Lower leg skin (tissue), 3 donors: ENCODE results near the gene FBXW5.

Experiments used
- POLR2A ChIP-seq, 2 donors: fragments of 450-650 bp; IDR thresholded peaks; one replicate each; pipeline ENCODE4 v1.6.1; 2016 to 2017; ENCODE audit warnings: antibody characterized with exemption in 2 of 2, mild to moderate bottlenecking in 1 of 2, moderate library complexity in 1 of 2
- TF ChIP-seq, protein P1 (sequence below), 3 donors: fragments of 450-650 bp; IDR thresholded peaks; one replicate each; pipeline ENCODE4 v1.5.1; 2016; ENCODE audit warnings: antibody characterized with exemption in 3 of 3, mild to moderate bottlenecking in 3 of 3, moderate library complexity in 2 of 3

DNA sequence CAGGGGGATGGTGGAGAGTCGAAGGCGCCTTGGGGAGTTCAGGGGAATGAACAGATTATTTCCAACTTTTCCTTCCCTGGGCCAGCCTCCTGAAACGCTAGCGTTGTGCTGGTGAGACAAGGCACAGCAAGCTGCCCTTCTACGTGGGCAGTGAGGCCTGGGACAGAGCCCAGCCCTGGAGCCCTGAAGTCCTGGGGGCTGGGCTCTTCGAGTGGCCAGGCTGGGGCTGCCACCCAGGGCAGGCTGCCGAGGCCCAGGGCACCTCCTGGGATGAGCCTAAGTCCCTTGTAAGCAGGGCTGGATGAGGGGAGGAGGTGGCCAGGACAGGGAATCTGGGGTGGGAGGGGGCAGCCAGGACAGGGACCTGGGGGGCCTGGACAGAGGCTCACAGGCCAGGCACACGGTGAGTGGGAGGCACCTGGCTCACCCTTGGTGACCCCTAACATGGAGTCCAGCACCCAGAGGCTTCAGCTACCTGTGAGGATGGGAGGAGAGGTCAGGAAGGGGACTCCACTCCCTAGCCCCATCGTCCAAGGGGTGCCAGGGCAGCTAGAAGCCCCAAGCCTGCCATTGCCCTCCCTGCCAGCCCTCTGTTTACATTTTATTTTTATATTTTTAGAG, 6.2 kb upstream of the FBXW5 start:
- TF ChIP-seq, protein P1, sequence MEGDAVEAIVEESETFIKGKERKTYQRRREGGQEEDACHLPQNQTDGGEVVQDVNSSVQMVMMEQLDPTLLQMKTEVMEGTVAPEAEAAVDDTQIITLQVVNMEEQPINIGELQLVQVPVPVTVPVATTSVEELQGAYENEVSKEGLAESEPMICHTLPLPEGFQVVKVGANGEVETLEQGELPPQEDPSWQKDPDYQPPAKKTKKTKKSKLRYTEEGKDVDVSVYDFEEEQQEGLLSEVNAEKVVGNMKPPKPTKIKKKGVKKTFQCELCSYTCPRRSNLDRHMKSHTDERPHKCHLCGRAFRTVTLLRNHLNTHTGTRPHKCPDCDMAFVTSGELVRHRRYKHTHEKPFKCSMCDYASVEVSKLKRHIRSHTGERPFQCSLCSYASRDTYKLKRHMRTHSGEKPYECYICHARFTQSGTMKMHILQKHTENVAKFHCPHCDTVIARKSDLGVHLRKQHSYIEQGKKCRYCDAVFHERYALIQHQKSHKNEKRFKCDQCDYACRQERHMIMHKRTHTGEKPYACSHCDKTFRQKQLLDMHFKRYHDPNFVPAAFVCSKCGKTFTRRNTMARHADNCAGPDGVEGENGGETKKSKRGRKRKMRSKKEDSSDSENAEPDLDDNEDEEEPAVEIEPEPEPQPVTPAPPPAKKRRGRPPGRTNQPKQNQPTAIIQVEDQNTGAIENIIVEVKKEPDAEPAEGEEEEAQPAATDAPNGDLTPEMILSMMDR (IDR thresholded peaks at IDR 0.05), result no peak
- no peak for TF ChIP-seq POLR2A (IDR thresholded peaks at IDR 0.05)
